Muscle of arm (tissue), 12 donors: ENCODE measurements around the gene CPN1. TPM values are rescaled to one million over a fixed set of nuclear protein-coding genes. Genes with fewer than 3 reads are reported as not detected.
"Not testable (repeated sequence)": the region's sequence is repeated elsewhere in the genome, so short reads cannot be mapped to it uniquely, and the experiment has no call there.

Experiments used
- DNase-seq: peaks from one replicate; pipeline ENCODE4 v3.0.0-alpha.2; 2013
- polyA plus RNA-seq, 12 donors: library from polyadenylated mRNA; unstranded; fragments of 120-200 nt; gene quantifications; one replicate each; pipeline ENCODE4 v1.2.1, GENCODE V29; 2013; ENCODE audit not compliant: insufficient read length in 12 of 12

Gene CPN1
- polyA plus RNA-seq, 12 donors = 0.10 to 0.32 (median 0.20) TPM; not detected in 8

DNA sequence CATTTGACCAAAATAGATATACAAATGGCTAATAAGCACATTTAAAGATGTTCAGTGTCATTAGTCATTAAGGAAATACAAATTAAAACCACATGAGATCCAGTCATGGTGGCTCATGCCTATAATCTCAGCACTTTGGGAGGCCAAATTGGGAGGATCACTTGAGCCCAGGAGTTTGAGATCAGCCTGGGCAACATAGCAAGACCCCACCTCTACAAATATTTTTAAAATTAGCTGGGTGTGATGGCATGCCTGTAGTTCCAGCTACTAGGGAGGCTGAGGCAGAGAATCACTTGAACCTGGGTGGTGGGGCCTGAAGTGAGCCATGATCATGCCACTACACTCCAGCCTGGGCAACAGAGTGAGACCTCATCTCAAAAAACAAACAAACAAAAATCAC lies 607 bp upstream of the CPN1 start:
- not testable (repeated sequence) for DNase-seq

DNA sequence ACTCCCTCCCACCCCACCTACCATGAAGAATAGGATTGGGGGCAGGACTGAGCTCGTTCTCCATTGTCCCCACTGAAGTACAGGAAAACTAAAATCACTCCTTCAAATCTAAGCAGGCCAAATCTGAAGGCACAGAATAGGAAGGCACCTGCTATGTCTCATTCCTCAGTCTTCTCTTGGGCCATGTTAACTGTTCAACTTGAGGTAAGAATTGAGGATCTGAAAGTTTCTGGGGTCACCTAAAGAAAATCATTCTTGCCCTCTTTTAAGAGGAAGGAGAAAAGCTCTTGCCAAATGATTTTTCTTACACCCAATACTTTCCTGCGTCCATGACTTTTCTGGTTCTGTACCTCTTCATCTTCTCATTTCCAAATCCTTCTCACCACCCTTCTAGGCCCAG lies 4.9 kb downstream of the CPN1 start:
- no peak for DNase-seq

DNA sequence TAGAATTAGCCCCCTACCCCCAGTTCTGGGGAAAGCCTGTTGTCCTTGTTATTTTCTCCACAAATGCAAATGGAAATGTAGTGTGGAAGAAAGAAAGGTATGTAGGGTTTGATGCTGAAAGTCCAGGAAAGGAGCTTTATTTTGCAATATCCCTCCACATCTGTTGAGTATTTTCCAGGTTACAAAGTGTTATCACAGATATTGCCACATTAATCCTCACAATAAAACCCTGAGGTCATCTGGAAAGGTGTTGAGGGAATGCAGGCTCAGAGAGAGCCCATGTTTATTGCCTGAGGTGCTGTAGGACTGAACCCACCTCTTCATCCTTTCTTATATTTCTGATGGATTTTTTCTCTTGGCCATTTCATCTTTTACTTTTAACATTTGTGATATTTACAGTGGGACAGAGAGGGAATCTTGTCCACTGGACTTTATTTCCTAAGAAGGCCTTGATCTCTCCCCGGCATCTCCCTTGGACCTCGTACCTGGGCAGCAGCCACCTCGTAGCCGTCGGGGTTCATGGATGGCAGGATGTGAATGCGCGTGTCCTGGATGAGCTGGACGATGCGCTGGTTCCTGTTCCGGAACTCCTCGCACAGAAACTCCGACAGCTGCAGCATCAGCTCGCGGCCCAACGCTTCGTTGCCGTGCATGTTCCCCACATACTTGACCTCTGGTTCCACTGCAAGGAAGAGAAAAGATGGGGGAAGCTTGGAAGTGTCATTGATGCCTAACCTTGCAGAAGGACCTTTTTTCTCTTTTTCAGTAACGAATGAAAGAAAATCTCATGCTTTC lies 6.0 kb downstream of the CPN1 start:
- no peak for DNase-seq

DNA sequence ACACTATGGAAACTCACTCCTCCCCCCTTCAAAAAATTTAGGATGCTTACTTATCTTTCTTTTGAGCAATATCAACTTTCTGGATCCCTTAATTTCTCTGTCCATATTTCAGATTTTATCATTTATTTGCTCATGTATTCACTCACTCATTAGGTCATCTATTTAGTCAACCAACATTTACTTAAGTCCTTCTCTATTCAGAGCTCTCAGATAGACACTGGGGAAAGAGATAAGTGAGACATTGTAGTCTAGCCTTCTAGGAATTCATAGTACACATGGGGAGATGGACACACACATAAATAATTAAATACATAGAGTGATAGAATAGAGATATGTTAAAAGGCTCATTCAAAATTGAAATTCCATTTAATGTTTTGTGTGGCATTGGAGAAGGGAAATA lies 9.2 kb downstream of the CPN1 start:
- DNase-seq = no peak

DNA sequence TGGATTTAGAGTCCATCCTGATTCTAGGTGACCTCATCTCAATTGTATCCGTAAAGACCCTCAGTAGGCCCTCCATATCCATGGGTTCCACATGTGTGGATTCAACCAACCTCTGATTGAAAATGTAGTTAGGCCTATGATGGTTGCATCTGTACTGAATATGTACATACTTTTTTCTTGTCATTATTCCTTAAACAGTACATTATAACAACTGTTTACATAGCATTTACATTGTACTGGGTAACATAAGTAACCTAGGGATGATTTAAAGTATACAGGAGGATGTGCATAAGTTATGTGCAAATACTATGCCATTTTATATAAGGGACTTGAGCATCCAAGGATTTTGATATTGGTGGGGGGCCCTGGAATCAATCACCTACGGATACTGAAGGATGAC lies 10.1 kb downstream of the CPN1 start:
- DNase-seq = no peak

DNA sequence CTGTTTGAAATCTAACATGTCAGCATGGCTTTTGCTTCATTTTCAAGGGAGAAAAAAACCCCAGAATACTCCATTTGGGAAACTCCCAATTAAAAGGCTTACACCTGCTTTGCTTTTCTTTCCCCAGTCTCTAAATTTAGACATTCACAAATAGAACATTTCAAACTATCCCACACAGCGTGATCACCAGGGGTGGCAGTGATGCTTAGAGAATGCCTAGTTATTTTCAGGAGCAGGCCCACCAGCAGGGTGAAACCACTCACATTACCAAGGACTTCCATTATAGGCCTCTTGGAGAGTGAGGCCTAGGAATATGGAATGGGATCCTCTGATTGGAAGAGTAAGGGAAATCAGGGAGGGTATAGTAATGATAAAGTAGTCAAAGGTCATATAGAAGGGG lies 14.2 kb downstream of the CPN1 start:
- no peak for DNase-seq

DNA sequence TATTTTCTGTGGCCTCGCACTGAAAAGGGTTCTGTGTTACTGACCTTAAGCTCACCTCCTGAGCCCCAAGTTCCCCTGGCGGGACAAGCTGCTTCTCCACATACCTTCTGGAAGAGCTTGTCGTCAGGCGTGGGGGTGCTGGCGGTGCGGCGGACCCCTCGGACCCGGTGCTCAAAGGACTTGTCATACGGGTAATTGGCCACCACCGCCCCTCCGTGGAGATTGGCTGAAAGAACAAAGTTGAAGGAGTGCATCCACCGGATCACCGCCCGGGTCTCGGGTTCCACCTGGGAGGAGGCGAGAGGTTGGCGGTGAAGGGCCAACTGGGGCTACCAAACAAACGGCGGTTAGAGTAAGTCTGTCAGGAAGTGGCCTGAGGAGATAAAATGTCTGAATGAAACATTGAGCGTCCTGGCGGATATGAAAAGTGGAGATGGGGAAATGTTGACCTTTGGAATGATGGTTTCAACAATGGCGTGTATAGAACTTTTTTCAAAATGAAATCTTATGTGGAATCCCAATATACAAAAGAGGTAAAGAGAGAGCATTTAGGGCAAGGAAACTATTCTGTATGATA lies 16.5 kb downstream of the CPN1 start:
- DNase-seq = no peak

DNA sequence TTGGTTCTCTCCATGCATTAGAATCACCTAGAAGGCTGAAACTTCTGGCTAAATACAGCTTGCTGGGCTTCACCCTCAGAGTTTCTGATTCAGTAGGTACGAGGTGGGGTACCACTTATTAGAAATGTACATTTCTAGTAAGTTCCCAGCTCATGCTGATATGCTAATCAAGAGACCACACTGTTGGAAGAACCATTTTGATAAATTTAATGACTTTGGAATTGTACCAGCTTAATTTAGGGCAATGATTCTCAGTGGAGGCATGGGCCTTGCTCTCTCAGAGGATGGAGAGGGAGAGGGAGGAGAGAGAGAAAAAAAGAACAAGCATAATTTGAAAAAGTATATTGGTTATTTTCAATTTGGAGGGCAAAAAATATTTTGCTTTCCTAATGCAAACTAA lies 20.3 kb downstream of the CPN1 start:
- DNase-seq = no peak

DNA sequence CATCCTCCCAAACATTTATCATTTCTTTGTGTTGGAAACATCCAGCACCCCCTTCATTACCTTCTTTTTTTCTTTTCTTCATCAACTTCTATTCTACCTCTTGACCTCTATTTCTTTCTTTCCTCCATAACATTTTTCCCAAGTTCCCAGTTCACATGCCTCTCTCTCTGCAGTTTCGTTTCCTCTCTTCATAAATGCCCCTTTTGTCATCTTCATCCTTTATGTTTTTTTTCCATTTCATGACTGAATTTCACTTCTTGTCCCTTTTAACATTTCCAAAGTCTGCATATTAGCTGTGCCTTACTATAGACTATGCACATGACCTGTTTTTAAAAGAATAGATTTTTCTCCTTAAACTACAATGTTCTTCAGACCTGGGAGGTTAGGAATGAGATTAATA lies 23.7 kb downstream of the CPN1 start:
- DNase-seq = no peak

DNA sequence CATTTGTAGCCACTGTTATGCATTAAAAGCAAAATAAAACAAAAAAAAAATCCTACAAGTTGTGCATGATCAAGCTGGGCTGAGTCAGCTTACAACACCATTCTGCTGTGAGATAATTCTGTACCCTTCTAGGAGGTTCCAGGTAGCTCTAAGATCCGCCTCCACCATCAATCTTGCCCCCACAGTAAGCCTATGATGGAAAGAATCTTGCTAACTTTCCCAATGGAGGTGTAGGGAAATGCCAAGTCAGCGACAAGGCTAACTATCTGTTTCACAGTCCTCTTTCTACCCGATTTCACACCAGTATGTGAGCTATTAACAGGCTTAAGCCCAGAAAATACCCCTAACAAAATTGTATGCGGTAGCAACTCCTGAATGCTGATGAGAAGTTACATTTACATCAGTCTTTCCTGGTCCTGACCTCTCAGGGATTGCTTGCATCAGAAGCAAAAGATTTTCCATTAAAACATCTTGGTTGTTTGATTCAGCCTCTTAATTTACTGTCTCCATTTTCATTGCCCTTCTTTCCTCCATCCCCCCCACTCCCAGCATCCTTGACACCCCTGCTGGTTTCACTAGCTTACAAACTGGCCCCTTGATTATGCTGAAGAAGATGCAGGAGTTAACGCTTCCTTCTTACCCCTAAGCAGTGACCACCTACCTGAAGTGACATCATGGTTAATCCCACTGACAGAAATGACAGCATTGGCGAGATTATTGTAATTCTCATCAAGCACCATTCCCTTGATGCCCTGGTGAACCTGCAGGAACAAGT lies 27.8 kb downstream of the CPN1 start:
- no peak for DNase-seq

DNA sequence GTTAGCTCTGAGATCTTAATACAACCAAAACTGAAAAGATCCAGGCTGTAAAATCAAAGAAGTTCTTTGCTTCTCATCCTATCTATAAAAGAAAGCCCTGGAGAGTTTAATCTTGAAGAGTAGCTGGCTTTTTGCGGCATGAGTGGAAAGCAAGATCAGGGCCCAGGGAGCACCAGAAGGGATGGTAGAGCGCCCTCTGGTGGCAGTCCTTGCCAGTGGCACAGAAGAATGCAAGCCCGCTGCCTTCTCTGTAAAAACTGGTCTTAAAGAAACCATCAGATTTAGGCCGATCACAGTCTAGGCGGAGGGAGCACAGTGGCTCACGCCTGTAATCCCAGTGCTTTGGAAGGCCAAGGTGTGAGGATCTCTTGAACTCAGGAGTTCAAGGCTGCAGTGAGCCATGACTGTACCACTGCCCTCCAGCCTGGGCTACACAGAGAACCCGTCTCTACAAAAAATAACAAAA lies 35.6 kb downstream of the CPN1 start:
- peak; percentile 89 for DNase-seq

DNA sequence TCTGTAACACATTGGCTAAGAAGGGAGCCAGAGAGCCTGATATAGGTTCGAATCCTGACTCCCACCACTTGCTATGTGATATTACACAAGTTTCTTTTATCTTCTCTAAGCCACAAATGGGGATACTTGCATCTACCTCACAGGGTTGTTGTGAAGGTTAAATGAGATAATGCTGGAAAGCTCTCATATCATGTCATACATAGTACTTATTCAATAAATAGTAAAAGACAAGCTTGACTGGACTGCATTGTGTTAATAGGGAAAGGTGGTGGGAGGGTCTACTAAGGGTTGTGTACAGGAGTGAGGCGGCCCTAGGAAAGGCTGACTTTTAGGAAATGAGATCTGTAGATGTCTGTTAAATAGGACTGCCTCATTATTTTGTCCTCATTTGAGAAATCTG lies 36.1 kb downstream of the CPN1 start:
- no peak for DNase-seq

DNA sequence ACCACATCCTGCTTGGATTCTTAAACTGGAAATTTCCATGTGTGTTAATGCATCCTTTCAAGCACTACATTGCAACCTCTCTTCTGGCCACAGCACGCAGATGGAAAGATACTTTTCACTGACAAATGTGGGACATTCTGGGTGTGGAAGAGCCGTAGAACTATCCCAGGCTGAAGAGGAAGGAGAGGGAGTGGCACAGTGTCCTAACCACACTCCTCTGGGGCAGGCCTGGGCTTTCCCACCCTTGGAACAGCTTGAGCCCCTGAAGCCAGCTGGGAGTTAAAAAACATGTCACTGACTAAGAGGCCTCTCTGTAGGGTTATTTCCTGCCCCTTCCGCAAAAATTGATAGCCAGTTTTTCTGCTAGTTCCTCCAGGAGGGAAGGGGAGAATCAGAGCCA lies 37.9 kb downstream of the CPN1 start:
- DNase-seq = no peak

DNA sequence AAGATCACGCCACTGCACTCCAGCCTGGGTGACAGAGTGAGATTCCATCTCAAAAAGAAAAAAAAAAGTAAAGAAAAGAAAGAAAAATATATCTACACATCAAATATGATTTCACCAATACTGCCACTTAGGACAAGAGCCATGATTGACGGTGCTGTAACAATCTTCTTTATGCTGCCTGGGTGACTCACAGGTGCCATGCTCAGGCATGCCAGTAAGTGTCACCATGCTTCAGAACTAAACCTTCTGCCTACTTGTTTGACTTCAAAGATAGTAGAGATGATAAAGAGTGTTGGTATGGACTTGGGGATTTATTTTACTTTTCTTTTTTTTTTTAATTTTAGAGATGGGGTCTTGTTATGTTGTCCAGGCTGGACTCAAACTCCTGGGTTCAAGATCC lies 38.3 kb downstream of the CPN1 start:
- DNase-seq = no peak

DNA sequence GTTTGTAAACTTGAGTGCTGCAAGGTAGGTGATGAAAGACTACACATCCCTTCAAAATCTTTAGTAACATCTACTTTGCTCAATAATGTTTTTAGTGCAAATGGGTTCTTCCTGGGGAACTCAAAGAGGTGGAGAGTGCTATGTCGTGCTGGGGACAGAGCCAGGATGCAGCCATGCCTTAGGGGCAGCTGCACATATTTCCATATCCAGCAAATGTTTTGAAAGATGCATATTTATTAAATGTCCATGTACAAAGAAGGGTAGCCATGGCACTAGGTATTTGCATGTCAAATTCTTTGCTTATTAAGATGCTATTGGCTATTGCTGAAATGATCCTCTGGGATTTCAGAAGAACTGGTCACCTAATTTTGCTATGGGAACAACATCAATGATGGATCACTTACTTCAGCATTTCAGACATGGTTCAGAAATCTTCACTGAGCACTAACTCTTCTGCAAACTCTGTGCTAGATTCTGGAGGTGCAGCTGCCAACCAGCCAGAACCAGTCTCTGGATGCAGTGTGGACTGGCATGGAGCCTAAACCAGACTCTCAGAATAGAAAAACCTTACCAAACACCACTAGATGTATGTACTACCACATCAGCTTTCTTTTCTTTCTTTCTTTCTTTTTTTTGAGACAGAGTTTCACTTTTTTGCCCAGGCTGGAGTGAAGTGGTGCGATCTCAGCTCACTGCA lies 40.2 kb downstream of the CPN1 start:
- DNase-seq = no peak

DNA sequence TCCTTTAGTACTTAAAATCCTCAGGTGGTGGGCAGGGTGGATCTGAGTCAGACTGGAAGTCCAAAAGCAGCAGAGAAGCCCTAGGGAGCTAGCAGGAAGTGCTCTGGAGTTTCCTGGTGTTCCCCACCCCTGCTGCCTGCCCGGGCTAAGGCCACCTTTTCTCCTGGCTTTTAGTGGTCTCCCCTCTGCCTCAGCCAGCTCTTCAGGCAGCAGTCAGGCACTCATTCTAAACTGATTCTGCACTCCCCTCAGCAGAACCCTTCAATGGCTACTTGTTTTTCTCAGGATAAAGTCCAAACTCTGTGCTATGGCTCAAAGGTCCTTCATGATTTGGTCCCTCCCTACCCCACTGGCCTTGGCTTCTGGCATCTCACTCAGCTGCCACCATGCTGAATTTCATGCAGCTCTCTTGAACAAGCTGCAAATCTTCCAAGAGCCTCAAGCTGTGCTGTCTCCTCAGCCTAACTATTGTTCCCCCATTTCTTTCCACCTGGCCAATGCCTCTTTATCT lies 43.1 kb downstream of the CPN1 start:
- no peak for DNase-seq

DNA sequence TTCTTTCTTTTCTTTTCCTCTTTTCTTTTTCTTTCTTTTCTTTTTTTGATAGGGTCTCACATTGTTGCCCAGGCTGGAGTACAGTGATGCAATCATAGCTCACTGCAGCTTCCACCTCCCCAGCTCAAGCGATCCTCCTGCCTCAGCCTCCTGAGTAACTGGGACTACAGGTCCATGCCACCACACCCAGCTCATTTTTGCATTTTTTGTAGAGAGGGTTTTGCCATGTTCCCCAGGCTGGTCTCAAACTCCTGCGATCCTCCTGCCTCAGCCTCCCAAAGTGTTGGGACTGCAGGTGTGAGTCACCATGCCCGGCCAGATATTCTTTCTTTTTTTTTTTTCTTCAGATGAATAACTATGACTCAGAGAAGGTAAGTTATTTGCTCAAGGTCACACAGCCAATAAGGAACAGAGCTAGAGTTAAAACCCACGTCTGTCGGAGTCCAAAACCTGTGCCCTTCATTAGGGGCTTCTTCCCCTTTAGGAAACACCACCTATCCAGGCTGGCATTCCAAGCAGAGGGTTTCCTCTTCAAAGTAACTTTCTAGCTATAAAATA lies 43.8 kb downstream of the CPN1 start:
- DNase-seq = no peak

DNA sequence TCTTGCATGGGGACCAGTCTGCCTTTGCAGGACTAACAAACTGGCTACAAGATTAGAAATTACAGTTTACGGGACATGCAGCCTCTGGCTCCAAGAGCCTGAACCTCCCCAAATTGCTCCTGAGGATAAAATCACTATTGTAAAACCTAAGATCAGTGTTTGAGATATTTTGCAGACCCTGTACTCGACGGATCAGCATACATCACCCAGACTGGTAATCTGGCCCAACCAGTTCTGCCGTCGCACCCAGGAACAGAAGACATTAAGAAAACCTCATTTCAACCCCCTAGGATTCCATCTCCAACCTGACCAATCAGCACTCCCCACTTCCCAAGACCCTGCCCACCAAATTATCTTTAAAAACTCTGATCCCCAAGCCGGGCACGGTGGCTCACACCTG lies 44.8 kb downstream of the CPN1 start:
- DNase-seq = no peak

DNA sequence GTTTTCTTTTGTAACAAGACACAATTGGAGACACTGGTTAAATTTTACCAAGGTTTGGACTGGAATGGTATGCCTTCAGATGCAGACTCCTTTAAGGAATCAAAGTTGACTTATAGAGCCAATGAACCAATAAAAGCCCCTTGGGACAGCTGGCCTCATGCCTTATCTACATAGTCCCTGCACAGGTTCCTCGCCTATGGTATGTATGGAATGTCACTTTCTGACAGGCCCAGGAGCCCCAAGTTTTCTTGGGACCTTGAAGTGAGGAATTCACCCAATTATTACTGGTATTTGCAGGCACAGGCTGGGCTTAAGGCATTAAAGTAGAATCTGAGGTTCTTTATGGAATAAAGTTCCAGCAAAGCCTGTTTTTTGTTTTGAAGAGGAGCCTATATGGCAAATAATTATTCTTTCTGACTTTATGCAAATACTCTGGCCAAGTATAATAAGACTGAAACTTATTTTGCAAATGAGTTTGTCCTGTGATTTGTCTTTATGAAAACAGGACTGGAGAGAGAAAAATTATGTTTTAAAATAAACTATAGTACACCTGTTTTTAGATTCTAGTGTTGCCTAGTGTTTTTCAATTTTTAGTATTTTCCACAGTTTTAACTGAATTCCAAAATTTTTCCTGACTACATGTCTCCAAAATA lies 47.8 kb downstream of the CPN1 start:
- no peak for DNase-seq

DNA sequence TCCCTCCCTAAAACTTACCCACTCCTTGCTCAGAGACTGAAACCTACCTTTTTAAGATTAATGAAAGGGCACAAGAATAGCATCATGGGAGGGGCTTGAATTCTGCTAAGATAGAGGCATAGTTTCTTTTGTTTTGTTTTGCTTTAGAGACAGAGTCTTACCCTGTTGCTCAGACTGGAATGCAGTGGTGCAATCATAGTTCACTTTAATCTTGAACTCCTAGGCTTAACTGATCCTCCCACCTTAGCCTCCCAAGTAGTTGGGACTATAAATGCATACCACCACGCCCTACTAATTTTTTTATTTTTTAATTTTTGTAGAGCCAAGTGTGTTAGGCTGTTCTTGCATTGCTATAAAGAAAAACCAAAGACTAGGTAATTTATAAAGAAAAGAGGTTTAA lies 54.3 kb downstream of the CPN1 start:
- DNase-seq = no peak

DNA sequence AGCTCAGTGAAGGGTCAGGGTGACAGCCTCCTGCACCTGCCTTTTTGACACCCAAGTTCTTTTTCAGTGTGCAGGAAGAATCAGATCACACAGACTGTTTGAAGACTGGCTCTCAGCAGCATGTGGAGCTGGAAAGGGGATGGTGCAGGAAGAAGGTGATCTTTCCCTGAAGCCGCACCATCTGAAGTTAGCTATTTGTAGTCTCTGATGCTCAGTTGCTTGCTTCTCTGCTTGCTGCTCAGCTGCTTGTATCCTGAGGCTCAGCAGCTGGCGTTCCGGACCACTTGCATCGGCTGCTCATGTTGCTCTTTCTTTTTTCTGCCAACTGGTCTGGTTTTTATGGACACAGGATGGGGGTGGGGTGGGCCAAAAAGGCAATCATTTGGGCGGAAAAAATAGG lies 56.1 kb downstream of the CPN1 start:
- DNase-seq = no peak
